Duodenal mucosa (tissue), 2 donors: ENCODE measurements around the gene QPCTL.
"Not testable (repeated sequence)": the region's sequence is repeated elsewhere in the genome, so short reads cannot be mapped to it uniquely, and the experiment has no call there.

Experiments
- H3K27ac ChIP-seq: one replicate; pipeline ENCODE4 v1.7.0; 2013; ENCODE audit warnings: low read depth, low read length
- H3K27me3 ChIP-seq, 2 donors: one replicate each; pipeline ENCODE4 v1.7.0; 2013; ENCODE audit warnings: low read length in 2 of 2, control low read depth in 1 of 2; ENCODE audit not compliant: insufficient read depth in 2 of 2, control insufficient read depth in 1 of 2
- H3K36me3 ChIP-seq, 2 donors: one replicate each; pipeline ENCODE4 v1.7.0; 2013; ENCODE audit warnings: low read length in 2 of 2, control low read depth in 1 of 2; ENCODE audit not compliant: insufficient read depth in 2 of 2, control insufficient read depth in 1 of 2
- H3K4me1 ChIP-seq, 2 donors: one replicate each; pipeline ENCODE4 v1.7.0; 2013; ENCODE audit warnings: low read length in 2 of 2, control low read depth in 1 of 2; ENCODE audit not compliant: insufficient read depth in 2 of 2, control insufficient read depth in 1 of 2
- H3K4me3 ChIP-seq, 2 donors: one replicate each; pipeline ENCODE4 v1.7.0; 2013; ENCODE audit warnings: low read length in 2 of 2, low read depth in 1 of 2
- H3K9ac ChIP-seq, 2 donors: one replicate each; pipeline ENCODE4 v1.7.0; 2013; ENCODE audit warnings: low read length in 2 of 2, low read depth in 1 of 2
- H3K9me3 ChIP-seq, 2 donors: one replicate each; pipeline ENCODE4 v1.7.0; 2013; ENCODE audit warnings: low read length in 2 of 2, control low read depth in 1 of 2; ENCODE audit not compliant: control insufficient read depth in 1 of 2

QPCTL gene

DNA sequence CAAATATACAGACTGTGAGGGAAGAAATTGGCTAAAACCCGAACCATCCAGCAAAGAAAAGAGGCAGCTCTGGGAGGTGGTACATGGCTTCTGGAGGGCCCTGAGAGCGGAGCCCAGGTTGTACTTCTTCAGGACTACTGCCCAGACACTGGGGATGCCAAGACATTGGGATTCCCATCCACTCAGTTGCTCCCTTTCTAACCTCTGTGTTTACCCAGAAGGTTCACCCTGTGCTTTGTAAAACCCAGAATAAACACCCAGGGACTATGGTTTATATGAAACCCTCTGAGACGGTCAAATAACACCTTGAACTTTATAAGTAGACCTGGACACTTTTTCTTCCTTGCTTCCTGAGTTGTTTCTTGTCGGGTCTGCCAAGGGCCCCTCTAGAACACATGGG, 50.5 kb downstream of the QPCTL start:
- H3K27ac ChIP-seq, result no peak overlapping the region
- H3K9ac ChIP-seq, result no peak overlapping the region
- no peaks in the 10 kb centered on the region for H3K4me1 ChIP-seq
- no peaks in the 10 kb centered on the region for H3K36me3 ChIP-seq
- H3K9me3 ChIP-seq, result no peaks in the 10 kb centered on the region
- H3K4me3 ChIP-seq, result no peak overlapping the region
- H3K27me3 ChIP-seq, result no peaks in the 10 kb centered on the region

GRCh38 chr19:45745606-45746005, 53.1 kb downstream of the QPCTL start:
- no peaks in the 10 kb centered on the region for H3K36me3 ChIP-seq
- no peaks in the 10 kb centered on the region for H3K27me3 ChIP-seq
- no peaks in the 10 kb centered on the region for H3K9me3 ChIP-seq
- H3K27ac ChIP-seq, result no peak overlapping the region
- no peaks in the 10 kb centered on the region for H3K4me1 ChIP-seq
- H3K4me3 ChIP-seq, result no peak overlapping the region
- H3K9ac ChIP-seq, result no peak overlapping the region

- no peak overlapping the region for H3K9ac ChIP-seq
- no peak overlapping the region for H3K4me3 ChIP-seq
- H3K36me3 ChIP-seq, result no peaks in the 10 kb centered on the region
- no peak overlapping the region for H3K27ac ChIP-seq
- no peaks in the 10 kb centered on the region for H3K9me3 ChIP-seq
- H3K4me1 ChIP-seq, result no peaks in the 10 kb centered on the region
- no peaks in the 10 kb centered on the region for H3K27me3 ChIP-seq
These were observed 54.4 kb downstream of the QPCTL start for GRCh38 chr19:45746866-45747265.

GRCh38 chr19:45747513-45747912, 55.0 kb downstream of the QPCTL start:
- Histone ChIP-seq H3K9me3 (no peaks in the 10 kb centered on the region), H3K27ac (no peak overlapping the region), H3K27me3 (no peaks in the 10 kb centered on the region), H3K4me3 (no peak overlapping the region), H3K9ac (no peak overlapping the region), H3K36me3 (no peaks in the 10 kb centered on the region), H3K4me1 (no peaks in the 10 kb centered on the region)

- H3K9ac ChIP-seq, H3K36me3 ChIP-seq, H3K9me3 ChIP-seq, H3K4me3 ChIP-seq, H3K27me3 ChIP-seq, H3K4me1 ChIP-seq, H3K27ac ChIP-seq: not testable (repeated sequence)
These were observed 59.0 kb downstream of the QPCTL start for GRCh38 chr19:45751483-45751882.

DNA sequence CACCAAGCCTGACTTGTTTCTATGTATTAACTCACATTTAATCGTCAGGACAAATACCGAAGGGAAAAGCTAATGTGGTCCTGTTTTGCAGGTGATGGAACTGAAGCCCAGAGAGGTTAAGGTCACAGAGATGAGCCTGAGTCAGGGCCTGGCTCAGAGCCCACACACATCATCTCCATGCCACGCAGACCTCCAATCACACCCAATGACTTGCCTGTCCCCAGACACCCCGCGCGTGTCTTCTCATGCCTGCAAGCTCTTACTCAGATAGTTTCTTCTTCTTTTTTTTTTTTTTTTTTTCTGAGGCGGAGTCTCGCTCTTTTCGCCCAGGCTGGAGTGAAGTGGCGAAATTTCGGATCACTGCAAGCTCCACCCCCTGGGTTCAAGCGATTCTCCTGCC, 60.2 kb downstream of the QPCTL start:
- H3K9me3 ChIP-seq, result no peaks in the 10 kb centered on the region
- H3K27me3 ChIP-seq, result no peaks in the 10 kb centered on the region
- no peaks in the 10 kb centered on the region for H3K4me1 ChIP-seq
- no peak overlapping the region for H3K27ac ChIP-seq
- no peak overlapping the region for H3K4me3 ChIP-seq
- H3K9ac ChIP-seq, result no peak overlapping the region
- H3K36me3 ChIP-seq, result no peaks in the 10 kb centered on the region

- no peaks in the 10 kb centered on the region for H3K9me3 ChIP-seq
- no peaks in the 10 kb centered on the region for H3K36me3 ChIP-seq
- H3K9ac ChIP-seq, result no peak overlapping the region
- no peaks in the 10 kb centered on the region for H3K4me1 ChIP-seq
- no peaks in the 10 kb centered on the region for H3K27me3 ChIP-seq
- H3K4me3 ChIP-seq, result no peak overlapping the region
- H3K27ac ChIP-seq, result no peak overlapping the region
These were observed 61.1 kb downstream of the QPCTL start for GRCh38 chr19:45753548-45753947.
